CD8-positive, alpha-beta memory T cell (primary cell): ENCODE results near the gene TWF1. TPM values are rescaled to one million over a fixed set of nuclear protein-coding genes. Genes with fewer than 3 reads are reported as not detected.
A peak's percentile ranks its signal among the peaks of the same experiment; 100 is the strongest.
"Not testable (repeated sequence)": the region's sequence is repeated elsewhere in the genome, so short reads cannot be mapped to it uniquely, and the experiment has no call there.

ENCODE experiments used
- CTCF ChIA-PET: fragments of 350-600 bp; sonication (Branson Sonifier 250); formaldehyde crosslinking; loops from one replicate; lab custom pipeline; 2021; ENCODE audit warnings: antibody characterized with exemption; lab: Charles Lee
- POLR2A ChIA-PET: fragments of 350-600 bp; sonication (Branson Sonifier 250); formaldehyde crosslinking; loops from one replicate; lab custom pipeline; 2021; ENCODE audit warnings: antibody characterized with exemption; lab: Charles Lee
- DNase-seq, 5 donors: peaks; one replicate each; pipeline versions ENCODE4 v3.0.0 to v3.0.0-alpha.2; 2020 to 2022; ENCODE audit warnings: mixed read lengths in 1 of 5
- H3K27ac ChIP-seq: one replicate; pipeline ENCODE4 v1.7.0; 2013; ENCODE audit warnings: low read depth, mild to moderate bottlenecking, low read length, moderate library complexity
- H3K27me3 ChIP-seq: 2 replicates; pipeline ENCODE4 v1.7.0; 2013; ENCODE audit warnings: low read length, mild to moderate bottlenecking; ENCODE audit not compliant: insufficient read depth, poor library complexity, severe bottlenecking
- H3K36me3 ChIP-seq: 2 replicates; pipeline ENCODE4 v1.7.0; 2013; ENCODE audit warnings: mild to moderate bottlenecking, low read length, moderate library complexity; ENCODE audit not compliant: insufficient read depth
- H3K4me1 ChIP-seq: 2 replicates; pipeline ENCODE4 v1.7.0; 2013; ENCODE audit warnings: mild to moderate bottlenecking, low read length, moderate library complexity; ENCODE audit not compliant: insufficient read depth
- H3K4me3 ChIP-seq: 2 replicates; pipeline ENCODE4 v1.7.0; 2013; ENCODE audit warnings: mild to moderate bottlenecking, low read length
- H3K9me3 ChIP-seq: 2 replicates; pipeline ENCODE4 v1.7.0; 2013; ENCODE audit warnings: mild to moderate bottlenecking, low read length
- H3K27ac Mint-ChIP-seq, 8 donors: one replicate each; pipeline ENCODE4 v1.8.0; 2020 to 2021; ENCODE audit warnings: mixed read lengths in 8 of 8, mild to moderate bottlenecking in 6 of 8, inconsistent platforms in 3 of 8, moderate library complexity in 3 of 8
- H3K27me3 Mint-ChIP-seq, 2 donors: one replicate each; pipeline ENCODE4 v1.8.0; 2020 to 2021; ENCODE audit warnings: mixed read lengths in 2 of 2, mild to moderate bottlenecking in 1 of 2, moderate library complexity in 1 of 2
- H3K36me3 Mint-ChIP-seq, 3 donors: one replicate each; pipeline ENCODE4 v1.8.0; 2020 to 2021; ENCODE audit warnings: mixed read lengths in 3 of 3, inconsistent platforms in 1 of 3, mild to moderate bottlenecking in 1 of 3
- H3K4me1 Mint-ChIP-seq, 3 donors: one replicate each; pipeline ENCODE4 v1.8.0; 2020 to 2021; ENCODE audit warnings: mixed read lengths in 3 of 3, inconsistent platforms in 1 of 3, mild to moderate bottlenecking in 1 of 3
- H3K4me3 Mint-ChIP-seq, 7 donors: one replicate each; pipeline ENCODE4 v1.8.0; 2020 to 2021; ENCODE audit warnings: mixed read lengths in 7 of 7, mild to moderate bottlenecking in 6 of 7, moderate library complexity in 4 of 7, inconsistent platforms in 2 of 7
- H3K9me3 Mint-ChIP-seq, 5 donors: one replicate each; pipeline ENCODE4 v1.8.0; 2020 to 2022; ENCODE audit warnings: mixed read lengths in 5 of 5, mild to moderate bottlenecking in 3 of 5, moderate library complexity in 2 of 5, inconsistent platforms in 1 of 5
- polyA plus RNA-seq: library from polyadenylated mRNA; unstranded; fragments of 300-500 nt; fragmentation: Illumina TruSeq; gene quantifications from one replicate; pipeline ENCODE4 v1.2.3, GENCODE V29; 2021
- total RNA-seq, 2 experiments: library from RNA; stranded (reverse); gene quantifications; one replicate each; pipeline ENCODE4 v1.2.3, GENCODE V29; 2021

The TWF1 gene
- total and polyA plus RNA-seq, 3 experiments from 2014 or later, result 13.9 to 32.1 (median 29.7) TPM

- no peak overlapping the region for H3K27ac Mint-ChIP-seq
- H3K27me3 Mint-ChIP-seq, result peaks cover 0 to under 1% of the 10 kb centered on the region in 2 donors
- no peaks in the 10 kb centered on the region for H3K27me3 ChIP-seq
- peaks cover 55 to 80% (median 79%) of the 10 kb centered on the region in 3 donors for H3K4me1 Mint-ChIP-seq
- no peak overlapping the region for H3K4me3 ChIP-seq
- H3K27ac ChIP-seq, result no peak overlapping the region
- peaks cover 16 to 45% (median 28%) of the 10 kb centered on the region in 3 donors for H3K36me3 Mint-ChIP-seq
- peak overlapping the region in 1 of 7 donors; percentile 8 for H3K4me3 Mint-ChIP-seq
- DNase-seq, result no peak
- H3K4me1 ChIP-seq, result peaks cover 11% of the 10 kb centered on the region
- H3K9me3 ChIP-seq, result no peaks in the 10 kb centered on the region
- ChIA-PET POLR2A (no interaction called here), CTCF (interaction anchor here (0.9 kb wide), 1 partner anchor 127 kb away, joined by 3 read pairs; no protein-coding TSS in a partner anchor)
- peaks cover 0 to 4% (median 0%) of the 10 kb centered on the region in 5 donors for H3K9me3 Mint-ChIP-seq
- H3K36me3 ChIP-seq, result peaks cover 3% of the 10 kb centered on the region
Observed at GRCh38 chr12:43754015-43754414, 52.1 kb downstream of the TWF1 start.

GRCh38 chr12:43751360-43751759, 54.8 kb downstream of the TWF1 start:
- peaks cover 36 to 60% (median 59%) of the 10 kb centered on the region in 3 donors for H3K4me1 Mint-ChIP-seq
- H3K9me3 ChIP-seq, H3K27me3 ChIP-seq, DNase-seq, H3K27ac Mint-ChIP-seq, CTCF ChIA-PET, H3K4me3 ChIP-seq, H3K4me3 Mint-ChIP-seq, H3K27me3 Mint-ChIP-seq, H3K4me1 ChIP-seq, H3K9me3 Mint-ChIP-seq, H3K27ac ChIP-seq, H3K36me3 ChIP-seq, POLR2A ChIA-PET: not testable (repeated sequence)
- peaks cover 16 to 47% (median 28%) of the 10 kb centered on the region in 3 donors for H3K36me3 Mint-ChIP-seq

GRCh38 chr12:43750814-43751213, 55.3 kb downstream of the TWF1 start:
- no peak for DNase-seq
- Mint-ChIP-seq H3K27me3 (no peaks in the 10 kb centered on the region), H3K36me3 (peaks cover 16 to 49% (median 28%) of the 10 kb centered on the region in 3 donors), H3K4me3 (no peak overlapping the region), H3K4me1 (peaks cover 31 to 56% (median 53%) of the 10 kb centered on the region in 3 donors), H3K9me3 (peaks cover 0 to 4% (median 0%) of the 10 kb centered on the region in 5 donors), H3K27ac (peak overlapping the region in 1 of 8 donors; percentile 8)
- Histone ChIP-seq H3K36me3 (peaks cover 3% of the 10 kb centered on the region), H3K27me3 (no peaks in the 10 kb centered on the region), H3K9me3 (no peaks in the 10 kb centered on the region), H3K4me3 (no peak overlapping the region), H3K27ac (no peak overlapping the region), H3K4me1 (no peaks in the 10 kb centered on the region)
- ChIA-PET CTCF (no interaction called here), POLR2A (no interaction called here)

- Histone ChIP-seq H3K9me3 (no peaks in the 10 kb centered on the region), H3K4me3 (no peak overlapping the region), H3K27ac (no peak overlapping the region), H3K4me1 (no peaks in the 10 kb centered on the region), H3K27me3 (no peaks in the 10 kb centered on the region), H3K36me3 (no peaks in the 10 kb centered on the region)
- no peaks in the 10 kb centered on the region for H3K27me3 Mint-ChIP-seq
- CTCF ChIA-PET, result interaction anchor here (1.0 kb wide), 1 partner anchor 9 kb away, joined by 3 read pairs; the partner anchor contains the start of genes IRAK4 and PUS7L
- DNase-seq, result no peak
- H3K27ac Mint-ChIP-seq, result peak overlapping the region in 1 of 8 donors; percentile 29
- POLR2A ChIA-PET, result no interaction called here
- peaks cover 0 to 4% (median 0%) of the 10 kb centered on the region in 5 donors for H3K9me3 Mint-ChIP-seq
- peaks cover 21 to 38% (median 37%) of the 10 kb centered on the region in 3 donors for H3K4me1 Mint-ChIP-seq
- no peak overlapping the region for H3K4me3 Mint-ChIP-seq
- H3K36me3 Mint-ChIP-seq, result peaks cover 15 to 55% (median 30%) of the 10 kb centered on the region in 3 donors
Observed at GRCh38 chr12:43749016-43749415, 57.1 kb downstream of the TWF1 start.

- no peaks in the 10 kb centered on the region for H3K27me3 Mint-ChIP-seq
- H3K36me3 ChIP-seq, result peaks cover 5% of the 10 kb centered on the region
- H3K9me3 Mint-ChIP-seq, result no peaks in the 10 kb centered on the region
- H3K27ac Mint-ChIP-seq, result no peak overlapping the region
- peaks cover 17 to 58% (median 19%) of the 10 kb centered on the region in 3 donors for H3K36me3 Mint-ChIP-seq
- no peak overlapping the region for H3K27ac ChIP-seq
- H3K4me1 Mint-ChIP-seq, result peaks cover 5 to 13% (median 13%) of the 10 kb centered on the region in 3 donors
- ChIA-PET CTCF (no interaction called here), POLR2A (no interaction called here)
- H3K4me1 ChIP-seq, result no peaks in the 10 kb centered on the region
- DNase-seq, result no peak
- H3K4me3 Mint-ChIP-seq, result no peak overlapping the region
- no peaks in the 10 kb centered on the region for H3K9me3 ChIP-seq
- no peaks in the 10 kb centered on the region for H3K27me3 ChIP-seq
- H3K4me3 ChIP-seq, result no peak overlapping the region
Observed at GRCh38 chr12:43744826-43745225, 61.3 kb downstream of the TWF1 start.

Other genes with a start within 250 kb of the TWF1 start
- gene PUS7L, start 47.5 kb downstream of the TWF1 start, total RNA-seq, result 10 to 100 TPM; 17.8 to 21.4 TPM
- gene PUS7L, start 47.5 kb downstream of the TWF1 start, polyA plus RNA-seq, result 26.3 TPM
- 10 to 100 TPM; 23.6 to 25.7 TPM for gene IRAK4, start 47.4 kb downstream of the TWF1 start, total RNA-seq
- 27.3 TPM for gene IRAK4, start 47.4 kb downstream of the TWF1 start, polyA plus RNA-seq
- gene TMEM117, start 29.8 kb upstream of the TWF1 start, total RNA-seq, result 1 to 10 TPM; 1.4 to 1.8 TPM
- 6.2 TPM for gene TMEM117, start 29.8 kb upstream of the TWF1 start, polyA plus RNA-seq